GM18858 (cell line): ENCODE data around the gene RPA4.
"Not testable (repeated sequence)": the region's sequence is repeated elsewhere in the genome, so short reads cannot be mapped to it uniquely, and the experiment has no call there.

ENCODE experiments used
- ATAC-seq: cut with Tn5 transposase; IDR thresholded peaks from one replicate; pipeline ENCODE4 v1.9.1; 2021; ENCODE audit not compliant: unreplicated experiment

RPA4 gene, protein sequence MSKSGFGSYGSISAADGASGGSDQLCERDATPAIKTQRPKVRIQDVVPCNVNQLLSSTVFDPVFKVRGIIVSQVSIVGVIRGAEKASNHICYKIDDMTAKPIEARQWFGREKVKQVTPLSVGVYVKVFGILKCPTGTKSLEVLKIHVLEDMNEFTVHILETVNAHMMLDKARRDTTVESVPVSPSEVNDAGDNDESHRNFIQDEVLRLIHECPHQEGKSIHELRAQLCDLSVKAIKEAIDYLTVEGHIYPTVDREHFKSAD

DNA sequence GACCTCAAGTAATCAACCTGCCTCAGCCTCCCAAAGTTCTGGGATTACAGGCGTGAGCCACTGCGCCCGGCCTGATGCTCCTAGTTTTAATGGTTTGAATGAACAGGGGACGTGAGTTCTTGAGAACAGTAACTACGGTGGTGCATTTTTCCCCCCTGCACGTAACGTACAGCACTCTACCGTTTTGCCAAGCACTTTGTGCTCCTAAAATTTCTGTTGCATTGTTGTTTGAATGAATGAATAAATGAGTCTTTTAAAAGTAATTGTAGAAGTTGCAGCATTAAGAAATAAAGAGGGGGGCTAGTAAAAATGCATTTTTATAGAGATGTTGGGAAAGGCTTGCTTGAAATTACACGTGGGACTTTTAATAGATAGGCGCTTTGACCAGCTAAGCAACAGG is at the start of gene RPA4:
TSS of gene RPA4 (plus strand) at position 301 of the 400 bp plus-strand sequence. CDS start 403 bp downstream, outside the sequence.
- no peak for ATAC-seq

DNA sequence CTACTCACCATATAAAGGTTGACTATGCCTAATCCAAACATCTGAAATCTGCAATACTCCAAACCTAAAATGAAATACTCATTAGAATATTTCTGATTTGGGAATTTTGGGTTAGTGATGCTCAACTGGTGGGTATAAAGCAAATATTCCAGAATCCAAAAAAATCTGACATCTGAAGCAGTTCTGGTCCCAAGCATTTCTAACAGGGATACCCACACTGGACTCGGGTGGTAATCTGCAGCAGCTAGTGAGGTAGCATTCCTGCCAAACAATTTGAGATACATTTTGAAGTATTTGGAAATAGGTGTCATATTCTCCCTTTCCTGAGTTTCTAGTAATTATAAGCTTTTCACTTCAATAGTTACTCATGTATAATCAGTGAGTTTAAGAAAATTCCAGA is 49.6 kb upstream of the RPA4 start:
- ATAC-seq: no peak

DNA sequence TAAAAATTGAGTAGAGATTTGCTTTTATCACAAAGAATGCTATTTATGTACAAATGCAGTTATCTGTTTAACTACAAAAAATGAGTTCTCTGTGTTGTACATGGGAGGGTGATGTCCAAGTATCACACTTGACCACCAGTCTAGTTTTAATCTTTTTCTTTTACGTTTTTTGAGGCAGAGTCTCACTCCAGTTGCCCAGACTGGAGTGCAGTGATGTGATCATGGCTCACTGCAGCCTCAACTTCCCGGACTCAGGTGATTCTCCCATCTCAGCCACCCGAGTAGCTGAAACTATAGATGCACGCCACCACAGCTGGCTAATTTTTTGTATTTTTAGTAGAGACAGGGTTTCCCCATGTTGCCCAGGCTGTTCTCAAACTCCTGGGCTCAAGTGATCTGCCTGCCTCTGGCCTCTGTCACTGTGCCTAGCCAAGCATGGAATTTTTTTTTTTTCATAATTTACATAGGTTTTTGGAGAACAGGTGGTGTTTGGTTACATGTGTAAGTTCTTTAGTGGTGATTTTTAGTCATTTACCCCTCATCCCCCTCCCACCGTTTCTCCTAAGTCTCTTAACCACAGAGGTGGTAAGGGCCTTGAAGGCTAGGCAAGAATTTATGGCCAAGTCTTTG is 47.9 kb upstream of the RPA4 start:
- ATAC-seq: peak; percentile 83

DNA sequence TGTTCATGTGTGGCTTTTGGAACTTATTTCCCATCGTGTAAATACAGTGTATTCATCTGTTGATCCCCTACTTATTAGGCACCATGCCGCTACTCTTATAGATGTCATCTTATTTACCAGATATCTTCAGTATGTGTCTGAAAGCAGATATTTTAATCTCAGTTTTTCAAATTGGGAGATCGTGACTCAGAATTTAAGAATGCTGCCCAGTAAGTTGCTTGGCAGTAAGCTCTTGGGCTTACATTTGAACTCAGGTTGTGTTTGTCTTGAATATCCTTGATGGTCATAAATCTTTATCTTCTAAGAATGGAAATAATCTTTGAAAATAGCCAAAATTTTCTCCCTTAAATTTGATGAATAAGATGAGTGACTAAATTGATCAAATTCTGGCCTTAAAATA is 45.9 kb upstream of the RPA4 start:
- no peak for ATAC-seq

DNA sequence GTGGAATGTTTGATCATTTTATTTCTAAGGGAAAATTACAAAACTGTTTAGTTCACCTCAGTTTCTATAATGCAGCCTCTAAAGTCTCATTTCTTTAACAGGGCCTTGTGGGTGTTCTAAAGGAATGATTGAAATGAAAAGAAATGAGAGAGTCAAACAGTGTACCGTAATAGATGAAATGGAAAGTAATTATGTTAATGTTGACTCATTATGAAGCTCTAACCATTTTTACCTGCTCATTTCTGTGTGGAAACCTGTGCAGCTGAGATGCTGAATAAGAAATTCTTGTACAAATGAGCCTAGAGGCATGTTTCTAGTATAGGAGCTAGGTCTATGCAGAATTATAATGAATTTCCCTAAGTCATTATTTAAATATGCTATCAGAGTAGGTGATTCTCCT is 45.2 kb upstream of the RPA4 start:
- ATAC-seq: no peak

DNA sequence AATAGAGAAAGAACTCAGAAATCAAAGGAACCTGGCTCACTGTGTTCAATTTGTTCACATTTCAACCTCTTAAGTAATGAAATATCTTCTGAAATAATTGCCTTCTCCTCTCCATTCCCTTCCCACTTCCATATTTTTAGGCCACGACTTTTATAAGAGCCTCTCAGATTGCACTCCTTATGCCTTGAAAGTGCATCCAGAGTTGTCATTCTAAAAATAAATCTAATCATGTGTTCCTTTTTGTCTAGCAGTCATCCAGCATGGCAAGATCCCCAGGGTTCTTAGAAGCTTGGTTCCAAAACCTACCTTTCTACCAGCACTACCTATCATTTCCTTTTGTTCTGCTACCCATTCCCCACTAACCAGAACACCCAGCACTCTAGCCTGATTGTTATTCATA is 42.4 kb upstream of the RPA4 start:
- ATAC-seq: no peak

DNA sequence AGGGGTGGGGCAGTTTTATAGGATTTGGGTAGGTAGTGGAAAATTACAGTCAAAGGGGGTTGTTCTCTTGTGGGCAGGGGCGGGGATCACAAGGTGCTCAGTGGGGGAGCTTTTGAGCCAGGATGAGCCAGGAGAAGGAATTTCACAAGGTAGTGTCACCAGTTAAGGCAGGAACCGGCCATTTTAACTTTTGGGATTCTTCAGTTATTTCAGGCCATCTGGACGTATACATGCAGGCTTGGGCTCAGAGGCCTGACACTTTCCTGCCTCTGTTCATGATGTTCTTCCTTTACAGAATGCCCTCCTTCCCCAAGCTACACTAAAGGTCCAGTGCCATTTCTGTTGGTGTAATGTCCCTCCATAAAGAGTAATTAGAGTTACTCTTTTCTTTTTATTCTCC is 41.8 kb upstream of the RPA4 start:
- ATAC-seq: not testable (repeated sequence)

DNA sequence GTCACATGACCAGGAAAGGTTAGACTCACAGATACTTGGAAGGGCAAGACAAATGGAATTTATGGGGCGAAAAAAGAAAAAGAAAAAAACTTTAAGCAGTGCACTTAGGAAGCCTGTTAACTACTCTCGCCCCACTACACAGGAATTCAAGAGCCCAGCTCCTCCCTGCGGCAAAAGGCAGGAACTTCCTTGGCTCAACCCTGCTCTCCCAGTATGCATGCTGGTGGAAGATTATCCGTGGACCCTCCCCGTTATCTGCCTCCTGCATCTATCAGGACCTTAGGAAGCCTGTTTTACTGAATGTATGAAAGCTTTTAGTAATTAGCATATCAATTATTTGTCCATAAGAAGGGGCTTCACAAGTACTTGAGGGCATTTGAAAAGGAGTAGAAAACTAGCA is 40.1 kb upstream of the RPA4 start:
- no peak for ATAC-seq

DNA sequence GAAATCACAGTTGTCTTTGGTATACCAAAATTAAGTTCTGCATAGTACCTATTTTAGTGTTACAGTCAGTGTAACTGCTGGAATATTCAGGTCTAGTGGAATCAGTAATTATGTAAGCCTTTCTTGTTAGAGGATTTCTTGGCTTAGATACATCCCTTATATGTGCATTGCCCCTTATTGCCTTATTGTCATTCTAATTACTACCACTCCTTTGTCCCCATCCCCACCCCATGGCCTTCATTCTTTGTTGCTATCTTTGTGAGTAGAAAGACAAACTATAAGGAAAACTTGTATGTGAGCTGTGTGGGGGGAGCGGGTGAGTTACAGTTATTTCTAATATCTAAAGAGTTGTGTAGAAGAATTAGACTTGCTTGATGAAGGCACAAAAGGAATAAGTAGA is 36.9 kb upstream of the RPA4 start:
- no peak for ATAC-seq

DNA sequence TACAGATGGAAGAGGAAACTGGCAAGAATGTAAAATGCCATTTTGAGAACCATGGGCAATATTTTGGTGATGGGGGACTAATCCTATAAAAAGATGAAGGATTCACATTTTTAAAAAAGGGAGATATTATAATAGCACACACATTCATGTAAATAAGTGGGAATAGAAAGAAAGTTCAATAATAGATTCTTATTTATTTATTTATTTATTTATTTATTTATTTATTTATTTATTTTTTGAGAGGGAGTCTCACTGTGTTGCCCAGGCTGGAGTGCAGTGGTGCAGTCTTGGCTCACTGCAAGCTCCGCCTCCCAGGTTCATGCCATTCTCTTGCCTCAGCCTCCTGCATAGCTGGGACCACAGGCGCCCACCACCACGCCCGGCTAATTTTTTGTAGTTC is 24.3 kb upstream of the RPA4 start:
- not testable (repeated sequence) for ATAC-seq

DNA sequence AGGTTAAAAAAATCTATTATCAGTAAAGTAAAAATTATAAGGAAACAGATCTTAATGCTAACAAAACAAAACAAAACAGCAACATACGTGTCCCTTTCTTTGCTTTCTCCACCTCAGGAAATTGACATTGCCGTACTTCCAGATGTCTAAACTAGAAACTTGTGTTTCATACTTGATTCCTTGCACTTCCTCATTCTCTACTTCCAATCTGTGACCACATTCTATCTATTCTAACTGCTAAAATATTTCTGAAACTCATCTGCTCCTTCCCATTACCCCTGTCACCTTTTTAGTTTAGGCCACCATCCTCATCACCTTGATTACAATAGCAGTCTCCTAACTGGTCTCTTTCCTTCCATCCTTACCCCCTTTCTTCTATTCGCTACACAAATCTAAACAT is 22.5 kb upstream of the RPA4 start:
- peak; percentile 80 for ATAC-seq

DNA sequence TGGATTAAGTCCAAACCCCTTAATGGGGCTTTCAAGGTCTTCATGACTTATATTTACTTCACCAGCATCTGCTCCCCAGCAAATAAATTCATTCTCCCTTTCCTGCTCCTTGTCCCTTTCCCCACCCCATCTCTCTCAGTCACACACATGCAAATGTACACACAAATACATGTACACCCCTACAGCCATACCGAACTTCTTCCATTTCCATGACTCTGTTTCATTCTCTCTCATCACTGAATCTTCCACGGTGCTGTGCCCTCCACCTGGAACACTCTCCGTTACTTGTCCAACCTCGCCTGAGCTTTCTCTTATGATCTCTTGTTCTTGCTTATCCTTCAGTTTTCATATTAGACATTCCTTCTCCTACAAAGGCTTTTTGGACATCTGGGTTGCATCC is 22.0 kb upstream of the RPA4 start:
- no peak for ATAC-seq

DNA sequence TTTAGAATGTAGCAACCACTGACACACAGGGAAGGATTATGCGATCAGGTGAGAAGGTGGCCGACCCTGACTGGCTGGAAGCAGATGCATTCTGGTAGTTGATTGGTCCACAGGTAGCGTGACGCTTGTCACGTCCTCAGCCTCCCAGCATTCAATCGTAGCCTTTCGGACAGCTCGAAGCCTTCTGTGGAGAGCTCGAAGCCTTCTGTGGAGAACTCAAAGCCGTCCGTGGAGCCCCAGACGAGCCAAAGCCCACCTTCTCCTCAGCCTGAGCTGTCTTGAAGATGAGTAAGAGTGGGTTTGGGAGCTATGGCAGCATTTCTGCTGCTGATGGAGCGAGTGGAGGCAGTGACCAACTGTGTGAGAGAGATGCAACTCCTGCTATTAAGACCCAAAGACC is 319 bp downstream of the RPA4 start:
- no peak for ATAC-seq

DNA sequence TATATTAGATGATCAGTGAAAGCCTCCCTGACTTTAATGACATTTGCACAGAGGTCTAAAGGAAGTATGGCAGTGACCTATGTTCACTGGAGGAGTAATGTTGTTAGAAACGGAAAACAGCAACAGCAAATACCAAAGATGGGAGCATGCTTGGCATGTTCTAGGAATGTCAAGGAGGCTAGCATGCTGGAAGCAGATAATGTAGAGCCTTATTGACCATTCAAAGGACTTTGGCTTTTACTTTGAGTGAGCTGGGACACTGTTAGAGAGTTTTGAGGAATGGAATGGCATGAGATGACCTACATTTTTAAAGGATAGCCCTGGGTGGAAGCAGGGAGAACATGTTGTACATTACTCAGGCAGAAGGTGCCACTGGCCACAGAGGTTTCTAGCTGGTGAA is 6.0 kb downstream of the RPA4 start:
- ATAC-seq: no peak

DNA sequence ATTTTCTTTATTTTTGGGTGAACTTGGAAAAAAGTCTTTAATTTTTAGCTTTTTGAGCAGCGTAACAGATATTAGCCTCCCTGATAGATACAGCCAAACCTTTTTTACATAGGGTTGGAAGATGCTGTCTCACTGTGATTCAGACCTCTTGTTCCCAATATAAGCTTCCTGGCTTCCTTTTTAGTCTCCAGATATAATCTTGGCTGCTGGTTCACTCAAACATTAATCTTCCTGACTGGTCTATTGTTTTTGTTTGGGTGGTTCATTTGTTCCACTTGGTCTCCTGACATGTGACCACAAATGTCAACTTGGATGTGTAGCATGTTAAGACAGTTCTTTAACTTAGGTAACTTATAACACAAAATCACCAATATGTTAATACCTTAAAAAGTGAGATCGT is 23.0 kb downstream of the RPA4 start:
- no peak for ATAC-seq

DNA sequence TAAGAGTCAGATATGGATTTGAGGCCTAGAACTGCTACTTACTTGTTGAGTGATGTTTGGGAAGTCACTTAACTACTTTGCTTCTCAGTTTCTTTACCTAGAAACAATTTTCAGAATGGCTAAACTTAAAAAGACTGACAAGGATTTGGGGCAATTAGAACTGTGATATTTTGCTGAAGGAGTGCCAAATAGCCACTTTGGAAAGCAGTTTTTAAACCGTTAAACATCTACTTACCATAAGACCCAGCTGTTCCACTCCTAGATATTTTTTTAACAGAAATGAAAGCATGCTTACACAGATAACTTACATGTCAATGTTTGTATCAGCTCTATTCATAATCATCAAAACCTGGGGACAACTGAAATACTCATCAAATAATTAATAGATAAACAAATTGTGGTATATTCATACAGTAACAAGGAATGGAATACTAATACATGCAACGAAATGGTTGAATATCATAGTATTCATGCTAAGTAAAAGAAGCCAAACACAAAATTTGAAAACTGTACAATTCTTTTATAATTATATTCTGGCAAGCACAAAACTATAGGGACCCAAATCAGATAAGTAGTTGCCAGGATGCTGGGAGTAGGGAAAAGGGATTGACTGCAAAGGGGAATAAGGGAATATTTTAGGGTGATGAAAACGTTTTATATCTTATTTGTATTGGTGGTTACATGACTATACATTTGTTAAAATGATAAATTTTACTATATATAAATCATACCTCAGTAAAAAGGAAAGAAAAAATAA is 24.0 kb downstream of the RPA4 start:
- ATAC-seq: no peak

DNA sequence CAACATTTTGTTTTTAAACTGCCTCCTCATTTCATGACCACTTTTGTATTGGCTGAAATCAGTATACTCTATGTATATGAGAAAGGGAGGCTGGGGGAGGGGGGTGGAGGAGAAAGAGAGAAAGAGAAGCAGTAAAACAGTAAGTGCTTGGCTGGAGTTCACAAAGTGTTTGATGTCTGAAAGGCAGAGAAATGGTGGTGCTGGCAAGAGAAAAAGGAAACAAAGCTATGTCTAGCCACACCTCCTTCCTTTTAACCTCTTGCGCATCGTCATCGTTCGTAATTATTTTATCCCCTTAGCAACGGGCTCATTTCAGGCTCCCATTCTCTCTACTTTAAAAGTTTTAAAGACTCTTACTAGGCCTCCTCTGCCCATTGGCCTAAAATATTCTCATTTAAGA is 25.6 kb downstream of the RPA4 start:
- no peak for ATAC-seq

DNA sequence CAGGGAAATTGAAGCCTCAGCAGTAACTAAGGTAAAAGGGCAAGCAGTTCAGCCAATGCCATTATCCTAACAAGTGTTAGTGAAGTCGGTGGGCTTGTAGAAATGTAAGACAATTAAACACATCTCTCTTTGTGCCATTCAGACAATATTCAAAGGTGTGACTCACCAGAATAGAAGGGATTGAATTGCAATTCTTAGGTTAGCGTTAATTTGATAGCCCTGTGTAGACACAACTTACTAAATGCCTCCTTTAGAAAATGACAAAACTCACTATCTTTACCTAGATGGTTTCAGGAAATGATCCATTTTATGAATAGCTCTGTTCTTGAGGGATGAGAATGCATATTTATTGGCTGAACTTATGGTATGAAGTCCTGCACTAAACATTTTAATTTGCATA is 35.2 kb downstream of the RPA4 start:
- ATAC-seq: no peak

DNA sequence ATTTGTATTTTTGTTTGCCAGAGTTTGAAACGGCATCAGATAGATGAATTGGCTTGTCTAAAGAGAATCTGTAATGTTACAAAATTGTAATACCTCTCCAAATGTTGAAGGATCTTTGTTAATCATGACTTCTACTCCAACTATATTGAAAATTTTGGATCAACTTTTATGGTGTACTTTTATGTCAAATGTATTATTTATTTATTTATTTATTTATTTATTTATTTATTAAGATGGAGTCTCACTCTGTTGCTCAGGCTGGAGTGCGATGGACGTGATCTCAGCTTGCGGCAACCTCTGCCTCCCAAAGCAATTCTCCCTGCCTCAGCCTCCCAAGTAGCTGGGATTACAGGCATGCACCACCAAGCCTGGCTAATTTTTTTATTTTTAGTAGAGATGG is 36.0 kb downstream of the RPA4 start:
- no peak for ATAC-seq

DNA sequence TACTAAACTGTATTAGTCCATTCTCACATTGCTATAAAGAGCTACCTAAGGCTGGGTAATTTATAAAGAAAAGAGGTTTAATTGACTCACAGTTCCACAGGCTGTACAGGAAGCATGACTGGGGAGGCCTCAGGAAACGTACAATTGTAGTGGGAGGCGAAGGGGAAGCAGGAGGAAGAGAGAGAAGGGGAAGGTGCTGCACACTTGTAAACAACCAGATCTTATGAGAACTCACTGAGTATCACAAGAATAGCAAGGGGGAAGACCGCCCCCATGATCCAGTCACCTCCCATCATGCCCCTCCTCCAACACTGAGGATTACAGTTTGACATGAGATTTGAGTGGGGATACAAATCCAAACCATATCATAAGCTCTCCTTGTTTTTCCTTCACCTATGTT is 40.9 kb downstream of the RPA4 start:
- ATAC-seq: no peak

DNA sequence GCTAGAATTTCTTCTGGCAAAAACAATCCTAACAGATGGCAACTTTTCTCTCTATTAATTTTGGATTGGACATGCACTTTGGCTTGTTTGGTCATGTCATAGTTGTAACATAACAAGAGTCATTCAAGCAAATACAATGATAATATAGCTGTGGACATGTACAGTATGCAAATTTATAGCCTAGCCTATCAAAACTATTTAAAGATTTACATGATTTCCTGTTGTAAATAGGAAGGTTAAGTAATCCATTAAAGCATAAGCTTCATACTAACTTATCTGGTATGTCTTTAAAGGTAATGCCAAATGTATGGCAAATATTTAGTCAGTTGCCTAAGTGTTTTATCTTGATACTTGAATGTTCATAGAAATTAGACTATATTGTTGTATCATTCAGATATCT is 45.3 kb downstream of the RPA4 start:
- ATAC-seq: no peak
